Bronchial epithelial cell (primary cell): ENCODE measurements around the gene GLTPD2. TPM values are rescaled to one million over a fixed set of nuclear protein-coding genes. Genes with fewer than 3 reads are reported as not detected.

ENCODE experiments used
- DNase-seq: peaks from one replicate; pipeline ENCODE4 v3.0.0-alpha.2; 2010; ENCODE audit warnings: low read depth
- FAIRE-seq: peaks from 2 replicates; lab custom pipeline; 2011; peaks lifted over from hg19 to GRCh38; lab: Jason Lieb, UNC
- H3K27me3 ChIP-seq: 2 replicates; pipeline ENCODE4 v1.5.1; 2011; ENCODE audit warnings: low read length; ENCODE audit not compliant: control insufficient read depth, insufficient read depth
- H3K36me3 ChIP-seq: 2 replicates; pipeline ENCODE4 v1.5.1; 2011; ENCODE audit warnings: low read length; ENCODE audit not compliant: control insufficient read depth, insufficient read depth
- H3K4me3 ChIP-seq: 2 replicates; pipeline ENCODE4 v1.5.1; 2011; ENCODE audit warnings: mild to moderate bottlenecking, low read depth, low read length, control low read depth
- total RNA-seq: library from RNA; depleted of rRNA; stranded (reverse); fragments of >200 nt; gene quantifications from 2 replicates; pipeline ENCODE4 v1.2.1, GENCODE V29; 2014
- TF ChIP-seq, protein P1 (sequence below): IDR thresholded peaks from 2 replicates; pipeline ENCODE4 v1.5.1; 2011; ENCODE audit warnings: mild to moderate bottlenecking, moderate library complexity, low read length, control low read depth, inconsistent platforms; ENCODE audit not compliant: insufficient read depth, severe bottlenecking

GLTPD2 gene
- total RNA-seq, 1 donor from 2014 or later = not detected

DNA sequence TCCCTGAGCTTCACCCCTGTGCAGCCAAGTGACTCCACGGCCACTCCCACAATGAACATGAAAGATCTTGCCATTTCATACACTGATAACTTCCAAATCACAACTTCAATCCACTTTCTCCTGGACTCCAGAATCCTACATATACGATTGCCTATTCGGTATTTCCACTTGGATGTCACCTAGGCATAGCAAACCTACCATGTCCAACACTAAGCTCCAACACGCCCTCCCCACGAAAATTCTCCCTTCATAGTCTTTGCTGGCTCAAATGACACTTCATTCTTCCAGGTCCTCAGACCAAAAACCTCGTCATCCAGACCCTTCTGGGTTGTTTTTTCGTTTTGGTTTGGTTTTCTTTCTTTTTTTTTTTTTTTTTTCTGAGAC lies 1.9 kb downstream of the GLTPD2 start:
- no peaks in the 10 kb centered on the region for H3K36me3 ChIP-seq
- DNase-seq (no peak), FAIRE-seq (no peak)
- TF ChIP-seq, protein P1, sequence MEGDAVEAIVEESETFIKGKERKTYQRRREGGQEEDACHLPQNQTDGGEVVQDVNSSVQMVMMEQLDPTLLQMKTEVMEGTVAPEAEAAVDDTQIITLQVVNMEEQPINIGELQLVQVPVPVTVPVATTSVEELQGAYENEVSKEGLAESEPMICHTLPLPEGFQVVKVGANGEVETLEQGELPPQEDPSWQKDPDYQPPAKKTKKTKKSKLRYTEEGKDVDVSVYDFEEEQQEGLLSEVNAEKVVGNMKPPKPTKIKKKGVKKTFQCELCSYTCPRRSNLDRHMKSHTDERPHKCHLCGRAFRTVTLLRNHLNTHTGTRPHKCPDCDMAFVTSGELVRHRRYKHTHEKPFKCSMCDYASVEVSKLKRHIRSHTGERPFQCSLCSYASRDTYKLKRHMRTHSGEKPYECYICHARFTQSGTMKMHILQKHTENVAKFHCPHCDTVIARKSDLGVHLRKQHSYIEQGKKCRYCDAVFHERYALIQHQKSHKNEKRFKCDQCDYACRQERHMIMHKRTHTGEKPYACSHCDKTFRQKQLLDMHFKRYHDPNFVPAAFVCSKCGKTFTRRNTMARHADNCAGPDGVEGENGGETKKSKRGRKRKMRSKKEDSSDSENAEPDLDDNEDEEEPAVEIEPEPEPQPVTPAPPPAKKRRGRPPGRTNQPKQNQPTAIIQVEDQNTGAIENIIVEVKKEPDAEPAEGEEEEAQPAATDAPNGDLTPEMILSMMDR = no peak
- H3K4me3 ChIP-seq = peak overlapping the region; percentile 77
- no peaks in the 10 kb centered on the region for H3K27me3 ChIP-seq

DNA sequence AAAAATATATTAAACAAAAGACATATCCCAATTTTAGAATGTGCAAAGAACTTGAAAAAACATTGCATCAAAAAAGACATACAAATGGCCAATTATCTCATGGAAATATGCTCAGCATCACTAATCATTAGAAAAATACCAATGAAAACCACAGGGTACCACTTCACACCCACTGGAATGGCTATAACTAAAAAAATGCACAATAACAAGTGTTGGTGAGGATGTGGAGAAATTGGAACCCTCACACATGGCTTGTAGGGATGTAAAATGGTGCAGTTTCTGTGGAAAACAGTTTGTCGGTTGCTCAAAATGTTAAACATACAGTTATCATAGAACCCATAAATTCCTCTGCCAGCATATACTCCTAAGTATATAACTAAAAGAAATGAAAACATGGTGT lies 6.4 kb downstream of the GLTPD2 start:
- TF ChIP-seq, protein P1 = no peak
- Histone ChIP-seq H3K36me3 (peaks cover 11% of the 10 kb centered on the region), H3K4me3 (no peak overlapping the region), H3K27me3 (no peaks in the 10 kb centered on the region)
- FAIRE-seq (no peak), DNase-seq (no peak)

GRCh38 chr17:4796552-4796920 lies 7.8 kb downstream of the GLTPD2 start:
- no peaks in the 10 kb centered on the region for H3K27me3 ChIP-seq
- TF ChIP-seq, protein P1 = no peak
- peak overlapping the region; percentile 81 for H3K4me3 ChIP-seq
- DNase-seq = no peak
- no peak for FAIRE-seq
- peaks cover 11% of the 10 kb centered on the region for H3K36me3 ChIP-seq

- no peak for DNase-seq
- TF ChIP-seq, protein P1 = no peak
- H3K4me3 ChIP-seq = no peak overlapping the region
- no peaks in the 10 kb centered on the region for H3K27me3 ChIP-seq
- peak; percentile 83 for FAIRE-seq
- peaks cover 11% of the 10 kb centered on the region for H3K36me3 ChIP-seq
Observed at GRCh38 chr17:4800462-4801196, 11.9 kb downstream of the GLTPD2 start.

- Histone ChIP-seq H3K27me3 (no peaks in the 10 kb centered on the region), H3K4me3 (no peak within 1 kb of the TSS), H3K36me3 (peaks cover 10% of the 10 kb centered on the region)
- no peak for DNase-seq
- TF ChIP-seq, protein P1 = no peak
- no peak for FAIRE-seq
Observed at GRCh38 chr17:4802228-4802627, 13.5 kb downstream of the GLTPD2 start, which contains the start of gene C17orf114. Gene C17orf114, minus strand, starts transcription at chr17:4802328.

- Histone ChIP-seq H3K4me3 (peak overlapping the region; percentile 87), H3K36me3 (peaks cover 19% of the 10 kb centered on the region), H3K27me3 (no peaks in the 10 kb centered on the region)
- TF ChIP-seq, protein P1 = no peak
- DNase-seq = no peak
- FAIRE-seq = no peak
Observed at GRCh38 chr17:4806456-4806776, 17.7 kb downstream of the GLTPD2 start.
